Endodermal cell (in vitro differentiated cells): ENCODE measurements around the gene SORD. TPM values are rescaled to one million over a fixed set of nuclear protein-coding genes. Genes with fewer than 3 reads are reported as not detected.
"Not testable (repeated sequence)": the region's sequence is repeated elsewhere in the genome, so short reads cannot be mapped to it uniquely, and the experiment has no call there.

Experiments used
- DNase-seq: peaks from one replicate; pipeline ENCODE4 v3.0.0-alpha.2; 2017
- H3K27ac ChIP-seq: 2 replicates; pipeline ENCODE4 v1.5.1; 2013; ENCODE audit warnings: mild to moderate bottlenecking, low read depth, low read length, moderate library complexity
- H3K27me3 ChIP-seq: 2 replicates; pipeline ENCODE4 v1.6.1; 2013; ENCODE audit warnings: mild to moderate bottlenecking, low read length, moderate library complexity; ENCODE audit not compliant: insufficient read depth, control insufficient read depth, poor library complexity, severe bottlenecking
- H3K36me3 ChIP-seq: 2 replicates; pipeline ENCODE4 v1.7.0; 2013; ENCODE audit warnings: mild to moderate bottlenecking, low read length, moderate library complexity; ENCODE audit not compliant: control insufficient read depth, insufficient read depth
- H3K4me1 ChIP-seq: one replicate; pipeline ENCODE4 v1.7.0; 2013; ENCODE audit warnings: low read length; ENCODE audit not compliant: control insufficient read depth, insufficient read depth
- H3K4me3 ChIP-seq: 2 replicates; pipeline ENCODE4 v1.5.1; 2013; ENCODE audit warnings: mild to moderate bottlenecking, low read length, moderate library complexity
- H3K9ac ChIP-seq: 2 replicates; pipeline ENCODE4 v1.6.1; 2013; ENCODE audit warnings: mild to moderate bottlenecking, low read length, moderate library complexity; ENCODE audit not compliant: poor library complexity, severe bottlenecking; ENCODE audit errors: extremely low read depth
- H3K9me3 ChIP-seq: 2 replicates; pipeline ENCODE4 v1.6.1; 2013; ENCODE audit warnings: mild to moderate bottlenecking, low read length, moderate library complexity; ENCODE audit not compliant: control insufficient read depth
- H3K27ac Mint-ChIP-seq: 2 replicates; pipeline ENCODE4 v1.8.0; 2020; ENCODE audit warnings: mixed read lengths
- H3K27me3 Mint-ChIP-seq: 2 replicates; pipeline ENCODE4 v1.8.0; 2021; ENCODE audit warnings: mild to moderate bottlenecking, mixed read lengths; ENCODE audit not compliant: insufficient read depth
- H3K36me3 Mint-ChIP-seq: 2 replicates; pipeline ENCODE4 v1.8.0; 2020; ENCODE audit warnings: low read depth, mixed read lengths
- H3K4me1 Mint-ChIP-seq: 2 replicates; pipeline ENCODE4 v1.8.0; 2020; ENCODE audit warnings: mixed read lengths
- H3K4me3 Mint-ChIP-seq: 2 replicates; pipeline ENCODE4 v1.8.0; 2020; ENCODE audit warnings: mild to moderate bottlenecking, moderate library complexity, mixed read lengths
- H3K9me3 Mint-ChIP-seq: 2 replicates; pipeline ENCODE4 v1.8.0; 2020; ENCODE audit warnings: mild to moderate bottlenecking, mixed read lengths
- CTCF ChIP-seq: fragments of 200-600 bp; sonication (generic); conservative IDR thresholded peaks from 2 replicates; pipeline ENCODE4 v1.5.0; 2021; ENCODE audit warnings: antibody characterized with exemption, mild to moderate bottlenecking
- WGBS, 2 experiments: methylation state at CpG; one replicate each; pipeline versions ENCODE4 v1.1.5 to v1.1.7; 2013; ENCODE audit warnings: missing lambda C conversion rate in 2 of 2, mixed read lengths in 1 of 2; ENCODE audit not compliant: insufficient coverage in 1 of 2, insufficient read length in 1 of 2; 5-methylcytosine and 5-hydroxymethylcytosine counted together
- total RNA-seq, 2 donors: library from RNA; stranded (reverse); fragmentation: NEBNext Ultra II Directional in 1 of 2; extraction: Animal tissue kit (Norgen Biotek cat#: 25700) in 1 of 2; gene quantifications; 2 replicates in 1 of 2; 3 replicates in 1 of 2; pipeline ENCODE4 v1.2.1, GENCODE V29; 2021

The SORD gene
- total RNA-seq, 2 donors from 2014 or later = 28.7 to 40.3 TPM

GRCh38 chr15:44999105-44999504 lies 23.9 kb upstream of the SORD start:
- Mint-ChIP-seq H3K4me3 (no peak overlapping the region), H3K36me3 (no peaks in the 10 kb centered on the region), H3K4me1 (no peaks in the 10 kb centered on the region), H3K27ac (no peak overlapping the region), H3K27me3 (peaks cover 3% of the 10 kb centered on the region), H3K9me3 (peaks cover 4% of the 10 kb centered on the region)
- no peak overlapping the region for H3K27ac ChIP-seq
- H3K9me3 ChIP-seq = no peaks in the 10 kb centered on the region
- DNase-seq = no peak
- H3K4me3 ChIP-seq = no peak overlapping the region
- H3K9ac ChIP-seq = no peak overlapping the region
- TF ChIP-seq CTCF = no peak
- 83 to 98% methylated on average over 1 to 2 of the region's 2 CpGs for WGBS, 2 experiments
- H3K27me3 ChIP-seq = no peaks in the 10 kb centered on the region
- H3K4me1 ChIP-seq = no peaks in the 10 kb centered on the region
- no peaks in the 10 kb centered on the region for H3K36me3 ChIP-seq

- H3K9ac ChIP-seq, H3K4me1 ChIP-seq, H3K27me3 ChIP-seq, H3K27me3 Mint-ChIP-seq, H3K4me3 ChIP-seq, H3K36me3 Mint-ChIP-seq, H3K9me3 ChIP-seq, H3K9me3 Mint-ChIP-seq, H3K27ac Mint-ChIP-seq, H3K27ac ChIP-seq, H3K4me1 Mint-ChIP-seq, H3K4me3 Mint-ChIP-seq, DNase-seq, H3K36me3 ChIP-seq: not testable (repeated sequence)
- 89% methylated on average over 1 of the region's 1 CpG; no CpG with 5 or more reads in 1 of the 2 experiments for WGBS, 2 experiments
Measured at GRCh38 chr15:45001180-45001579, 21.8 kb upstream of the SORD start.

GRCh38 chr15:45003731-45004410 lies 19.1 kb upstream of the SORD start:
- not testable (repeated sequence) for H3K36me3 Mint-ChIP-seq, H3K27me3 ChIP-seq, H3K4me1 ChIP-seq, DNase-seq, H3K9ac ChIP-seq, H3K4me3 ChIP-seq, H3K27ac ChIP-seq, H3K4me3 Mint-ChIP-seq, H3K4me1 Mint-ChIP-seq, H3K27ac Mint-ChIP-seq, H3K27me3 Mint-ChIP-seq, H3K36me3 ChIP-seq
- peaks cover 17% of the 10 kb centered on the region for H3K9me3 ChIP-seq
- WGBS, 2 experiments = 85 to 88% methylated on average over 1 to 2 of the region's 2 CpGs
- peaks cover 30% of the 10 kb centered on the region for H3K9me3 Mint-ChIP-seq

- H3K36me3 ChIP-seq, H3K4me3 Mint-ChIP-seq, H3K36me3 Mint-ChIP-seq, H3K27me3 ChIP-seq, H3K4me3 ChIP-seq, H3K27me3 Mint-ChIP-seq, DNase-seq, H3K27ac Mint-ChIP-seq, H3K9ac ChIP-seq, H3K4me1 ChIP-seq, H3K27ac ChIP-seq, H3K4me1 Mint-ChIP-seq: not testable (repeated sequence)
- H3K9me3 ChIP-seq = peaks cover 17% of the 10 kb centered on the region
- 97 to 100% methylated on average over 2 to 5 of the region's 5 CpGs for WGBS, 2 experiments
- peaks cover 35% of the 10 kb centered on the region for H3K9me3 Mint-ChIP-seq
Measured at GRCh38 chr15:45004590-45005175, 18.3 kb upstream of the SORD start.
